Body of pancreas (tissue), 4 donors: ENCODE measurements around the gene GPM6B. TPM values are rescaled to one million over a fixed set of nuclear protein-coding genes. Genes with fewer than 3 reads are reported as not detected.

ENCODE experiments used
- ATAC-seq: fragments of 150-250 bp; one replicate; pipeline ENCODE4 v1.9.1; 2016
- DNase-seq, 4 donors: peaks; one replicate each; pipeline ENCODE4 v3.0.0-alpha.2; 2019
- H3K27ac ChIP-seq, 4 donors: fragments of 200-600 bp; sonication (generic); 1 replicate in 3 of 4; 2 replicates in 1 of 4; pipeline versions ENCODE4 v1.5.1 to v1.6.1; 2016 to 2019; ENCODE audit warnings: mild to moderate bottlenecking in 1 of 4, mixed read lengths in 1 of 4, moderate library complexity in 1 of 4
- H3K27me3 ChIP-seq, 2 donors: fragments of 200-600 bp; sonication (generic); one replicate each; pipeline ENCODE4 v1.6.0; 2016; ENCODE audit warnings: mild to moderate bottlenecking in 1 of 2
- H3K36me3 ChIP-seq, 2 donors: fragments of 200-600 bp; sonication (generic); replicated peaks in 1 of 2; 2 replicates each; pipeline ENCODE4 v1.5.1; 2016; ENCODE audit warnings: low read depth in 2 of 2; ENCODE audit not compliant: insufficient read depth in 1 of 2
- H3K4me1 ChIP-seq: fragments of 200-600 bp; sonication (generic); one replicate; pipeline ENCODE4 v1.6.0; 2016
- H3K4me3 ChIP-seq, 2 donors: fragments of 200-600 bp; sonication (generic); 1 replicate in 1 of 2; 2 replicates in 1 of 2; pipeline ENCODE4 v1.5.1; 2016 to 2019
- H3K9me3 ChIP-seq, 3 donors: fragments of 200-600 bp; sonication (generic); 1 replicate in 2 of 3; 2 replicates in 1 of 3; pipeline ENCODE4 v1.5.1; 2016
- CTCF ChIP-seq, 7 experiments: fragments of 450-650 bp in 4 of 7; fragments of 200-600 bp in 3 of 7; sonication (generic) in 3 of 7; IDR thresholded peaks; one replicate each; pipeline ENCODE4 v1.5.1; 2016 to 2019; ENCODE audit warnings: antibody characterized with exemption in 7 of 7
- POLR2A ChIP-seq, 3 donors: fragments of 450-650 bp; IDR thresholded peaks; one replicate each; pipeline ENCODE4 v1.6.1; 2016; ENCODE audit warnings: antibody characterized with exemption in 3 of 3, mild to moderate bottlenecking in 2 of 3
- WGBS, 2 donors: methylation state at CpG; one replicate each; pipeline ENCODE4 v1.1.5; 2017; 5-methylcytosine and 5-hydroxymethylcytosine counted together
- intact Hi-C: fragments of 100-400 bp; cut with DNase I; formaldehyde crosslinking; loops from one replicate; pipeline ENCODE4 v1.15.1; 2023
- total RNA-seq, 2 donors: library from RNA; depleted of rRNA; stranded (reverse); fragments of >200 nt; gene quantifications; one replicate each; pipeline ENCODE4 v1.1.0, GENCODE V29; 2016

The GPM6B gene
- total RNA-seq, 2 donors from 2014 or later = under 0.01 to 2.3 TPM

GRCh38 chrX:13721819-13722519 is 94.9 kb downstream of the GPM6B start:
- 17 to 25% methylated on average over 7 of the region's 7 CpGs for WGBS, 2 donors
- Histone ChIP-seq H3K36me3 (no peaks in the 10 kb centered on the region), H3K4me1 (peaks cover 19% of the 10 kb centered on the region), H3K9me3 (no peaks in the 10 kb centered on the region), H3K27me3 (no peaks in the 10 kb centered on the region), H3K4me3 (no peak overlapping the region), H3K27ac (peak overlapping the region; percentile 16 to 74 (median 64))
- ATAC-seq (peak; percentile 88), DNase-seq (peak in 2 of 4 donors; percentile 29 to 62)
- intact Hi-C loops = no loop called here
- TF ChIP-seq CTCF (IDR thresholded peaks at IDR 0.05) (no peak), POLR2A (IDR thresholded peaks at IDR 0.05) (no peak)

DNA sequence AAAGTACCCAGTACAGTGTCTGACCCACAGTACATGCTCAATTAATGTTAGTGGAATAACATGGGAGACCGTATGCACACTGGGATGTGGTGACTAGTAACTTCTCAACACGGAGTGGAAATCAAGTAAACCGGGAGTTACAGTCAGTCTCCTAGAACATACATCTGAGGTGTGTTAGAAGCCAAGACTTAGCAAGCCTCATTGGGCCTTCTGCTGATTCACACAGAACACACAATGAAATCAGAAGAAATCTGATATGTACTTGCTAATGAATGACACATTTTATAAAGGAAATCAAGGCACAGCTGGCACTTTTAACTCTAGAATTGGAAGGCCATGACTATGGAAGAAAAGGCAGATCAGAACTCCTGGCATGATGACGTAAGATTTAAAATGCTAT is 95.5 kb downstream of the GPM6B start:
- intact Hi-C loops = no loop called here
- Histone ChIP-seq H3K4me3 (no peak overlapping the region), H3K9me3 (no peaks in the 10 kb centered on the region), H3K27me3 (no peaks in the 10 kb centered on the region), H3K27ac (peak overlapping the region; percentile 16 to 74 (median 64)), H3K36me3 (no peaks in the 10 kb centered on the region), H3K4me1 (peaks cover 19% of the 10 kb centered on the region)
- WGBS, 2 donors = 44 to 63% methylated on average over 1 to 4 of the region's 4 CpGs
- TF ChIP-seq POLR2A (IDR thresholded peaks at IDR 0.05) (no peak), CTCF (IDR thresholded peaks at IDR 0.05) (no peak)
- no peak for ATAC-seq
- no peak for DNase-seq

Other genes with a start within 250 kb of the GPM6B start
- not detected for gene EGFL6, start 247.5 kb downstream of the GPM6B start, total RNA-seq
- 1 to 10 TPM; 3.1 to 5.3 TPM for gene TCEANC, start 164.0 kb downstream of the GPM6B start, total RNA-seq
- 10 to 100 TPM; 14.3 to 15.5 TPM for gene RAB9A, start 128.0 kb downstream of the GPM6B start, total RNA-seq
- gene TRAPPC2, start 82.5 kb downstream of the GPM6B start, total RNA-seq = 10 to 100 TPM; 14.5 to 28.5 TPM
- 10 to 100 TPM; 27.5 to 36.6 TPM for gene OFD1, start 82.3 kb downstream of the GPM6B start, total RNA-seq
- gene GEMIN8, start 212.8 kb upstream of the GPM6B start, total RNA-seq = 10 to 100 TPM; 18.4 to 34.9 TPM